ENCODE results near the gene LILRA6.

GRCh38 chr19:54190503-54191010 lies 52.0 kb downstream of the LILRA6 start:
- TF ChIP-seq CTCF (IDR thresholded peaks at IDR 0.05) (peak in 1 of 4 experiments; percentile 3), POLR2A (IDR thresholded peaks at IDR 0.05) (peak in 1 of 2 donors; percentile 35)
